Measurements from ENCODE around the gene CHIC2.

GRCh38 chr4:53997898-53998297 lies 66.5 kb downstream of the CHIC2 start:
- TF ChIP-seq CTCF (IDR thresholded peaks at IDR 0.05; ENCODE audit: poor library complexity) = no peak
- TF ChIP-seq EZH2 (IDR thresholded peaks at IDR 0.05; ENCODE audit: borderline replicate concordance) = no peak
- TF ChIP-seq EZH2phosphoT487 (IDR thresholded peaks at IDR 0.05; ENCODE audit: low read depth, severe bottlenecking, unreplicated experiment) = no peak

All from hepatocyte (in vitro differentiated cells).